Neural cell (in vitro differentiated cells): Measurements from ENCODE around the gene KIAA0586.

ENCODE experiments used
- EP300 ChIP-seq: fragments of 450-650 bp; conservative IDR thresholded peaks from 2 replicates; pipeline ENCODE4 v1.6.1; 2014; ENCODE audit warnings: antibody characterized with exemption, mild to moderate bottlenecking, moderate library complexity; ENCODE audit not compliant: poor library complexity, severe bottlenecking
- MXI1 ChIP-seq: fragments of 450-650 bp; conservative IDR thresholded peaks from 2 replicates; pipeline ENCODE4 v1.6.1; 2014; ENCODE audit warnings: antibody characterized with exemption, mild to moderate bottlenecking; ENCODE audit not compliant: poor library complexity, severe bottlenecking
- POLR2AphosphoS5 ChIP-seq: IDR thresholded peaks from 2 replicates; pipeline ENCODE4 v1.6.1; 2012
- RAD21 ChIP-seq: fragments of 450-650 bp; conservative IDR thresholded peaks from 2 replicates; pipeline ENCODE4 v1.6.1; 2014; ENCODE audit warnings: antibody characterized with exemption, mild to moderate bottlenecking, moderate library complexity
- TAF1 ChIP-seq: IDR thresholded peaks from 2 replicates; pipeline ENCODE4 v1.6.1; 2012; ENCODE audit warnings: low read depth
- TF ChIP-seq, protein P1 (sequence below): fragments of 450-650 bp; IDR thresholded peaks from 2 replicates; pipeline ENCODE4 v1.5.1; 2014; ENCODE audit warnings: antibody characterized with exemption, mild to moderate bottlenecking, moderate library complexity; ENCODE audit not compliant: poor library complexity, severe bottlenecking

DNA sequence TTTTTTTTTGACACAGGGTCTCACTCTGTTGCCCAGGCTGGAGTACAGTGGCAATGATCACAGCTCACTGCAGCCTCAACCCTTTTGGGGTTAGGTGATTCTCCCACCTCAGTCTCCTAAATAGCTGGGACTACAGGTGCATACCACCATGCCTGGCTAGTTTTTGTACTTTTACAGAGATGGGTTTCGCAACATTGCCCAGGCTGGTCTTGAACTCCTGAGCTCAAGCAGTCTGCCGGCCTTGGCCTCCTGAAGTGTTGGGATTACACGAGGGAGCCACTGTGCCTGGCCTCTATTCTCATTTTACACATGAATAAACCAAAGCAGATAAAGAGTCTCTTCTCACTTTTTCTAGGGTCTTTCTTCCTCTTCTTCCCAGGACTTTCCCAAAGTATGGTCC lies 28.6 kb upstream of the KIAA0586 start:
- TF ChIP-seq, protein P1, sequence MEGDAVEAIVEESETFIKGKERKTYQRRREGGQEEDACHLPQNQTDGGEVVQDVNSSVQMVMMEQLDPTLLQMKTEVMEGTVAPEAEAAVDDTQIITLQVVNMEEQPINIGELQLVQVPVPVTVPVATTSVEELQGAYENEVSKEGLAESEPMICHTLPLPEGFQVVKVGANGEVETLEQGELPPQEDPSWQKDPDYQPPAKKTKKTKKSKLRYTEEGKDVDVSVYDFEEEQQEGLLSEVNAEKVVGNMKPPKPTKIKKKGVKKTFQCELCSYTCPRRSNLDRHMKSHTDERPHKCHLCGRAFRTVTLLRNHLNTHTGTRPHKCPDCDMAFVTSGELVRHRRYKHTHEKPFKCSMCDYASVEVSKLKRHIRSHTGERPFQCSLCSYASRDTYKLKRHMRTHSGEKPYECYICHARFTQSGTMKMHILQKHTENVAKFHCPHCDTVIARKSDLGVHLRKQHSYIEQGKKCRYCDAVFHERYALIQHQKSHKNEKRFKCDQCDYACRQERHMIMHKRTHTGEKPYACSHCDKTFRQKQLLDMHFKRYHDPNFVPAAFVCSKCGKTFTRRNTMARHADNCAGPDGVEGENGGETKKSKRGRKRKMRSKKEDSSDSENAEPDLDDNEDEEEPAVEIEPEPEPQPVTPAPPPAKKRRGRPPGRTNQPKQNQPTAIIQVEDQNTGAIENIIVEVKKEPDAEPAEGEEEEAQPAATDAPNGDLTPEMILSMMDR, result no peak
- no peak for TF ChIP-seq MXI1
- TF ChIP-seq TAF1, result no peak
- TF ChIP-seq POLR2AphosphoS5, result no peak
- TF ChIP-seq RAD21, result no peak
- no peak for TF ChIP-seq EP300
